Measurements from ENCODE around the gene RALGDS. TPM values are rescaled to one million over a fixed set of nuclear protein-coding genes. Genes with fewer than 3 reads are reported as not detected.

Gene RALGDS
- total RNA-seq, 1 experiment from 2014 or later: 36.1 TPM

DNA sequence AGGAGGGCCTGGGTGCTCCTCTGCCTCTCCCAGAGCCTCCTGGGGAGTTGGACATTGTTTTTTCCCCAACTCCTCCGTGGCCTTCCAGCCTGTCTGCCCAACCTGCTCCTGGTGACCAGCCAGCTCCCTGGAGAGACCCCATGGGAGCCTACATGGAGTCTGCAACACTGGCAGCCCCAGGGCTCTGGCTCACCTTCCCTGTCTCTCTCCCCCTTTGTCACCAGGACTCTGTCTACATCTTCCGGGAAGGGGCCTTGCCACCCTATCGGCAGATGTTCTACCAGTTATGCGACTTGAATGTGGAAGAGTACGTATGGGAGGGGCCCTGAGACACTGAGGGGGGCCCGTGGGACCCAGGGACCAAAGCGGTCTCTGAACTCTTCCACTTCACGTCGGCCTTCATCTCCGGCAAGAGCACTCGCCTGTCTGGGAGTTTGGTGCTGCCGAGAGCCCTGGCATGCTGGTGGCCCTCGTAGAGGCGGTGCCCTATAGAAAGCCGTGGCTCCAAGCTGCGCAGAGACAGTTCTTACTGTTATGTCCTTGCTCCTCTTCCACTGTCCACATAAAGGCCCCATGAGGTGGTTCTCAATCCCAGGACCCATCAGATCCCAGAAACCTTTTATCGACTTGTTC lies 65.1 kb downstream of the RALGDS start:
- no peaks in the 10 kb centered on the region for H3K79me2 ChIP-seq (ENCODE audit: insufficient read depth, low read length)
- BruUV-seq (replicated peaks): no TSS peak
- no peaks in the 10 kb centered on the region for H3K9me3 ChIP-seq (ENCODE audit: control insufficient read depth in 1 of 2, insufficient read depth in 1 of 2, low read depth in 1 of 2, low read length in 2 of 2)
- POLR2A ChIA-PET: no interaction called here
- H3K9ac ChIP-seq (ENCODE audit: low read length): no peak overlapping the region
- DNase-seq (ENCODE audit: low read depth, low spot score) (no peak), ATAC-seq (no peak)
- no peak overlapping the region for H3K4me3 ChIP-seq (replicated peaks in 1 of 2; ENCODE audit: low read depth in 1 of 2, low read length in 2 of 2)
- TF ChIP-seq CBX3 (IDR thresholded peaks at IDR 0.05; ENCODE audit: low read depth) (no peak), EZH2phosphoT487 (IDR thresholded peaks at IDR 0.05; ENCODE audit: borderline replicate concordance) (no peak), RAD21 (IDR thresholded peaks at IDR 0.05; ENCODE audit: low read depth) (no peak), POLR2A (IDR thresholded peaks at IDR 0.05; ENCODE audit: borderline replicate concordance, extremely low read depth, insufficient read depth, insufficient read length) (no peak), ZNF274 (IDR thresholded peaks at IDR 0.05; ENCODE audit: low read depth, low read length) (no peak), POLR2AphosphoS5 (IDR thresholded peaks at IDR 0.05; ENCODE audit: low read depth, low read length) (no peak), ELF1 (IDR thresholded peaks at IDR 0.05; ENCODE audit: borderline replicate concordance, low read depth) (no peak), ZFX (IDR thresholded peaks at IDR 0.05) (no peak), YY1 (IDR thresholded peaks at IDR 0.05; ENCODE audit: extremely low read depth, insufficient replicate concordance, low read depth, low read length) (no peak)
- TF ChIP-seq, protein P1, sequence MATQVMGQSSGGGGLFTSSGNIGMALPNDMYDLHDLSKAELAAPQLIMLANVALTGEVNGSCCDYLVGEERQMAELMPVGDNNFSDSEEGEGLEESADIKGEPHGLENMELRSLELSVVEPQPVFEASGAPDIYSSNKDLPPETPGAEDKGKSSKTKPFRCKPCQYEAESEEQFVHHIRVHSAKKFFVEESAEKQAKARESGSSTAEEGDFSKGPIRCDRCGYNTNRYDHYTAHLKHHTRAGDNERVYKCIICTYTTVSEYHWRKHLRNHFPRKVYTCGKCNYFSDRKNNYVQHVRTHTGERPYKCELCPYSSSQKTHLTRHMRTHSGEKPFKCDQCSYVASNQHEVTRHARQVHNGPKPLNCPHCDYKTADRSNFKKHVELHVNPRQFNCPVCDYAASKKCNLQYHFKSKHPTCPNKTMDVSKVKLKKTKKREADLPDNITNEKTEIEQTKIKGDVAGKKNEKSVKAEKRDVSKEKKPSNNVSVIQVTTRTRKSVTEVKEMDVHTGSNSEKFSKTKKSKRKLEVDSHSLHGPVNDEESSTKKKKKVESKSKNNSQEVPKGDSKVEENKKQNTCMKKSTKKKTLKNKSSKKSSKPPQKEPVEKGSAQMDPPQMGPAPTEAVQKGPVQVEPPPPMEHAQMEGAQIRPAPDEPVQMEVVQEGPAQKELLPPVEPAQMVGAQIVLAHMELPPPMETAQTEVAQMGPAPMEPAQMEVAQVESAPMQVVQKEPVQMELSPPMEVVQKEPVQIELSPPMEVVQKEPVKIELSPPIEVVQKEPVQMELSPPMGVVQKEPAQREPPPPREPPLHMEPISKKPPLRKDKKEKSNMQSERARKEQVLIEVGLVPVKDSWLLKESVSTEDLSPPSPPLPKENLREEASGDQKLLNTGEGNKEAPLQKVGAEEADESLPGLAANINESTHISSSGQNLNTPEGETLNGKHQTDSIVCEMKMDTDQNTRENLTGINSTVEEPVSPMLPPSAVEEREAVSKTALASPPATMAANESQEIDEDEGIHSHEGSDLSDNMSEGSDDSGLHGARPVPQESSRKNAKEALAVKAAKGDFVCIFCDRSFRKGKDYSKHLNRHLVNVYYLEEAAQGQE (IDR thresholded peaks at IDR 0.05; ENCODE audit: low read depth): no peak
- TF ChIP-seq, protein P2, sequence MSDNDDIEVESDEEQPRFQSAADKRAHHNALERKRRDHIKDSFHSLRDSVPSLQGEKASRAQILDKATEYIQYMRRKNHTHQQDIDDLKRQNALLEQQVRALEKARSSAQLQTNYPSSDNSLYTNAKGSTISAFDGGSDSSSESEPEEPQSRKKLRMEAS (IDR thresholded peaks at IDR 0.05): no peak
- TF ChIP-seq, protein P3, sequence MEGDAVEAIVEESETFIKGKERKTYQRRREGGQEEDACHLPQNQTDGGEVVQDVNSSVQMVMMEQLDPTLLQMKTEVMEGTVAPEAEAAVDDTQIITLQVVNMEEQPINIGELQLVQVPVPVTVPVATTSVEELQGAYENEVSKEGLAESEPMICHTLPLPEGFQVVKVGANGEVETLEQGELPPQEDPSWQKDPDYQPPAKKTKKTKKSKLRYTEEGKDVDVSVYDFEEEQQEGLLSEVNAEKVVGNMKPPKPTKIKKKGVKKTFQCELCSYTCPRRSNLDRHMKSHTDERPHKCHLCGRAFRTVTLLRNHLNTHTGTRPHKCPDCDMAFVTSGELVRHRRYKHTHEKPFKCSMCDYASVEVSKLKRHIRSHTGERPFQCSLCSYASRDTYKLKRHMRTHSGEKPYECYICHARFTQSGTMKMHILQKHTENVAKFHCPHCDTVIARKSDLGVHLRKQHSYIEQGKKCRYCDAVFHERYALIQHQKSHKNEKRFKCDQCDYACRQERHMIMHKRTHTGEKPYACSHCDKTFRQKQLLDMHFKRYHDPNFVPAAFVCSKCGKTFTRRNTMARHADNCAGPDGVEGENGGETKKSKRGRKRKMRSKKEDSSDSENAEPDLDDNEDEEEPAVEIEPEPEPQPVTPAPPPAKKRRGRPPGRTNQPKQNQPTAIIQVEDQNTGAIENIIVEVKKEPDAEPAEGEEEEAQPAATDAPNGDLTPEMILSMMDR (IDR thresholded peaks at IDR 0.05 in 2 of 3, conservative IDR thresholded peaks at IDR 0.05 in 1 of 3; ENCODE audit: borderline replicate concordance in 1 of 3, insufficient read depth in 1 of 3, low read depth in 2 of 3, low read length in 2 of 3): no peak
- H3K27ac ChIP-seq (ENCODE audit: low read depth, low read length): no peak overlapping the region
- H3K4me1 ChIP-seq (ENCODE audit: control insufficient read depth in 1 of 2, insufficient read depth in 2 of 2, low read length in 2 of 2): peaks cover 0 to 2% of the 10 kb centered on the region in 2 experiments; a peak in 1 of 4 replicates
- H3K36me3 ChIP-seq (ENCODE audit: control insufficient read depth in 1 of 2, insufficient read depth in 2 of 2, low read length in 2 of 2): peaks cover 26 to 32% of the 10 kb centered on the region in 2 experiments; a peak in 3 of 4 replicates
- intact Hi-C loops (cut with micrococcal nuclease): no loop called here
- no peaks in the 10 kb centered on the region for H3K27me3 ChIP-seq (ENCODE audit: insufficient read depth, low read length)
- no peaks in the 10 kb centered on the region for H3K9me2 ChIP-seq (ENCODE audit: insufficient read depth)
- RAD21 ChIA-PET (ENCODE audit: low non-redundant PET in 1 of 2, low total read pairs in 2 of 2, uncharacterized antibody in 2 of 2, unreplicated experiment in 2 of 2): no interaction called here
- CTCF ChIA-PET: no interaction called here
- no peaks in the 10 kb centered on the region for H4K20me1 ChIP-seq (ENCODE audit: insufficient read depth)
- no peak overlapping the region for H2AFZ ChIP-seq (ENCODE audit: low read depth, low read length, poor library complexity, severe bottlenecking)
- no peak overlapping the region for H3K4me2 ChIP-seq (ENCODE audit: low read length)
